Stimulated activated CD4-positive, alpha-beta T cell treated with anti-CD3 and anti-CD28 coated beads, Interleukin-1b, Interleukin-23, amount 100 ng/mL, for 48 hours (primary cell): ENCODE data around the gene SSBP2.

ENCODE experiments used
- DNase-seq: peaks from one replicate; pipeline ENCODE4 v3.0.0-alpha.2; 2020

SSBP2 gene

DNA sequence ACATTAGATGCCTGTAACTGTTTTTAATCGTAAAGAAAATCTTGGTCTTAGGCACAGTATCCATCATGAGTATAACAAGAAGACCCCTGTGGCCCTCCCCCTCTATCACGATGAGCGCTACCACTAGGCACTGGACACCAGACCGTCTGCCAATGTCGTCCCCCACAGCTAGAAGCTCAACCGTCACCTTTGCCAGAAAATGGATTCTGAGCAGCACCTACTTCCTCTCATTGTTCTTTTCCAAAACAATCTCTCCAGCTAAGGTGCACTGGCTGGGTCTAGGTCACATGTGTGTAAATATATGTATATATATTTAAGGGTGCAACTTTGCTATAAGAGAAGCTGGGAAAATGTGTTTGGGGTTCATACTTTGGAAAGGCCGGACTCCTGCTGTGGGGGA is 15.7 kb upstream of the SSBP2 start:
- DNase-seq, result no peak

GRCh38 chr5:81763294-81763928 is 12.5 kb upstream of the SSBP2 start:
- no peak for DNase-seq

- DNase-seq, result no peak
Measured at GRCh38 chr5:81762853-81763252, 12.0 kb upstream of the SSBP2 start.

DNA sequence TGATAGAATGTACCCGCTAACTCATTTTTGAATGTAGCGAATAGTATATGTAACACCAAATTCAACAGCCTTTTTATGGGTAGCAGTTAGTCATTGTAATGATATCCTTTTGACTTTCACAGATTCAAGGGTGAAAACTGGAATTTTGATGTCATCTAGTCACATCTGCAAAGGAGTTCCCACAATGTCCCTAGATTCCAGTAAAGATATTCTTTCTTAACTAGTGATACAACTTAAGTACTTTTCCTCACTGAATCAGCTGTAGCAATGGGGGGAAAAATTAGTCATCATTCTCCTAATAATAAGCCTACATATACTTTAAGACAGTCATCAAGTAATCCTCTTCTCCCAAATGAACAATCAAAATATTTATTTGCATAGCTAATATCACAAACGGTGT is 11.5 kb upstream of the SSBP2 start:
- no peak for DNase-seq

GRCh38 chr5:81761970-81762369 is 11.1 kb upstream of the SSBP2 start:
- no peak for DNase-seq

GRCh38 chr5:81761270-81761669 is 10.4 kb upstream of the SSBP2 start:
- DNase-seq, result no peak

DNA sequence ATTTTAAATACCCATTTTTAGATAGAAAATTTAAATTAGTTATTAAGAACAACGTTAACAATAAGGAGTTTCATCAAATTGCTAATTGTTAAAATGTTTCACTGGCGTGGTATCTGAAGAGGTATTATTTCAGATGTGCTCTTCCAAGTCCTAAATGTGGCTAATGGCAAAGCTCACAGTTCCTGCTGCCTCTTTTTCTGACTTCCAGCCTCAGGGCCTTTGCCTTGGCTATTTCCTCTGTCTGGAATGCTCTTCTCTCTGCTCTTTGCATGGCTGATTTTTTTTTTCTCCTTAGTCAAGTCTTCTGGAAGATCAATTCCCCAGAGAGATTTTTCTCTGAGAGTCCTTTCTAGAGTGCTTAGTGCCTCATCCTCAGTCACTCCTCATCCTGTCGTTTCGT is 9.6 kb upstream of the SSBP2 start:
- DNase-seq, result no peak

GRCh38 chr5:81759632-81760005 is 8.7 kb upstream of the SSBP2 start:
- DNase-seq, result no peak

DNA sequence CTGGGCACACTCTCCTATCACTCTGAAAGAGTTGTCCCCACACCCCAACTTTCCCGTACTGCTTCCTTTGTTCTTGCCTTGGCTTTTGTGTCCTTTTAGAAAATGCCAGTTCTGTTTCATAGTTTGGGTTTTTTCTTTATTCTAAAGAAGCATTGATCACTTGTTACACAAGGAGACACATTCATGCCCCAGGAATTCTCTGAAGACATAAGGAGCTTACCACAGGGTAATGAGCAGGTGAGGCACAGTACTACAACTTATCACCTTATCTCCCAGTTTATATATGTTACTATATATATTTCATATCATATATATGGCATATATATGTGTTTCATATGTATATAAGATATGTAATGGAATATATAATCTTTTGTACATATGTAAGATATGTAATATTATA is 6.5 kb upstream of the SSBP2 start:
- no peak for DNase-seq

GRCh38 chr5:81756016-81756415 is 5.1 kb upstream of the SSBP2 start:
- DNase-seq, result no peak

- no peak for DNase-seq
Measured at GRCh38 chr5:81755320-81755719, 4.4 kb upstream of the SSBP2 start.

DNA sequence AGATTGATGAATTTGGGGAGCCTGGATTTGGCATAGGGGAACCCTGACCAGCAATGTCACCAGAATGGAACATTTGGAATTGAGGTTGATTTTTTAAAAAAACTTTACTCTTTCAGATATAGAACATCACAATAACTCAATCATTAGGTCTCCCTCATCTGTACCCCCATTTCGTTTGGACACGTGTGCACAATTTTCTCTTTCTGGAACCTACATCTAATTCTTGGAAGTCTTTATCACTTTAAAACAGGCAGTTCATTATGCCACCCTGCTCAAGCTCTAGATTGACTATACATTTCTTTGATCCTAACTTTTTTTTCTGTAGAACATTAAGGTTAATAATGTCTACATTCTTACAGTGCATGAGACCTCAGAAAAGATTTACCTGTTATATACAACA is 3.7 kb upstream of the SSBP2 start:
- no peak for DNase-seq

GRCh38 chr5:81753429-81753828 is 2.5 kb upstream of the SSBP2 start:
- no peak for DNase-seq

DNA sequence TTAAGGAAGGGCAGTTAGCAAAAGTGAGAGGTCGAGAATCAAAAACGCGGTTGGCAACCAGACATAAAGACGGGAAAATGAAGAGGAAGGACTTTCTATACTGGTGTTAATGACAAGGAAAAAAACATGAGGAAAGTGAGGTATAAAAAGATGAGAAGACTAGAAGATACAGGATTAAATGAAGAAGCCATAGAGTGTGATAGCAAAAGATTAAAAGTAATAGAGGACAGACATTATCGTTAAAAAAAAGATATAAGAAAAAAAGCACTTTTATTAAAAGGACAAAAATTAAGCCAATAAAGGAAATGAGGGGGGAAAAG is 1.7 kb upstream of the SSBP2 start:
- no peak for DNase-seq

DNA sequence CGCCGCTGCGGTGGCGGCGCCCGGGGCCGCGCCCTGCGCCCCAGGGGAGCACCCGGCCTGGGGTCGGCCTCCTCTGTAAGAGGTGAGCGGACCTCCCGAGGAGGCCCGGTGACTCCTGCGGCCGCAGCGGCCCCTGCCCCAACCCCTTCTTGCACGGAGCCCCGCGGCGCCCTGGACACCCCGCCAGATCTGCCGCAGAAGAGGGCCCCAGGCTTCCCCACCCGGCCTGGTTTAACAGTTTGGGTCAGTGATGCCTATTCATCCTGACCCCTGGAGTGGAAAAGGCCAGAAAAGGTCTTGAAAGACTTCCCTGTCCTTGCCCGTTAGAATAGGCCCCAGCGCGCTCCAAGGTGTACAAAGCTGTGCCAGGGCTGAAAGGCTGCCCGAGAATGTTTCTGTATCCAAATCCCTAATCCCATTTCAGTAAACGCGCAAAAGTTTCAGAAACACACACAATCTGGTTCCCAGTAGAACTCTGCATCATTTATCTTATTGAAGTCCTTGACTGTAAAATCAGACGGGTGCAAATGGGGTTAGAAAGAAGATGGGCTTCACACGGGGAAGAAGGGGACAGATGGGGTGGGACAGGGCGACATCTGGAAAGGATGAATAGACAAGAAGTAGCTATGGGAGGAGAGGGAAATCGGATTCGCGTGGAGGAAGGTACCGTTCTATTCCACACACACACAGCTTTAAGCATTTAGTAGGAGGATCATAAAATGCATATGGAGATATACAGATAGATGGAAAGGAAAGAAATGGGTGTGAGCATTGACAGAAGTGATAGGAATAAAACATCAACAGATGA is 1.1 kb upstream of the SSBP2 start:
- DNase-seq, result no peak

GRCh38 chr5:81750308-81751008 is 439 bp downstream of the SSBP2 start:
- no peak for DNase-seq

DNA sequence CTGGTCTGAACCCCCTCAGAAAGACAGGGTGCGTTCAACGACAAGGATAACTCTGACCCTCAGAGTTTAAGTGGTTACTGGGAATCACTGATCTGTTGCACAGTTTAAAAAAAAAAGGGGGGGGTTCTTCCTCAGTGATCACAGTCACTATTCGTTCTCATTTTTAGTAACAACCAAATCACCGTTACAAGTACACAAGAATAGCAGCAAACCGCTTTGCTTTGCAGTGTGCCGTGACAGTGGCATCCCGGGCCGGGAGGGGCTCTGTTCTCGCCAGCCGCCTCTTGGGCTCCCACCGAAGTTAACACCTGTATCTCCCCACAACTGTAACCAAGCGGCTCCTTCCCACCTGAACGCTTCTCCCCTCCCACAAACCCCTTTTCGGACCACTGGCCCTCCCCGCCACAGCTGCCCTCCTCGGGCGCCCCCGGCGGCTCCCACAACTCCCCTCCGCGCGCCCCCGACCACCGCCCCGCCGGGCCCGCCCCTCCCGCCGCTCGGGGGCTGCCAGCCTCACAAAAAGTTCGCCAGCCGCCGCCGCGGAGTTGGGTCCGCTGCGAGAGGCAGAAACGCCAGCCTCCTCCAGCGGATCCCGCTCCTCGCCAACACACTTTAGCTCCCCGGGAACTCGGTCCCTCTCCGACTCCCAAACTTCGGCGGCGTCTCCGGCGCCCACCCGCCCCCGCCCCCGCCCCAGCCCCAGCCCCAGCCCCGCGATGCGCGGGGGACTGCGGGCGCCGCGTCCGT is 1.2 kb downstream of the SSBP2 start:
- DNase-seq, result peak; percentile 55

DNA sequence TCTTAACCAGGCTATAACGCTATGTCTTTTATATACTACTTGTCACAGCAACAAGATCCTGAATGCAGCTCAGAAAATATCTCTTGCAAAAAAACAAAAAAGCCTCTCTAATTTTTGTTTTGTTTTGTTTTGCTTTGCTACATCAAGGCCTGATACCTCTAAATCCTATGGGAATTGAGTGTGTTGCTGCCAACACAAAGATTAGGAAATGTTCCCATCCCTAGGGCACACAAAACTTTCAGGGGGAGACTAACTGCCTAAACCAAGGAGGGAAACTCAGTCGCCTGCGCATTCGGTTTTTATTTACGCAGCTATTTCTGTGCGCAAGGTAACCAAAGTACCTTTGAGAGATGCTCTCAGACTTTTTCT is 1.7 kb downstream of the SSBP2 start:
- DNase-seq, result no peak

GRCh38 chr5:81748556-81748955 is 2.3 kb downstream of the SSBP2 start:
- DNase-seq, result no peak

- no peak for DNase-seq
Measured at GRCh38 chr5:81747030-81747429, 3.9 kb downstream of the SSBP2 start.

GRCh38 chr5:81740758-81741157 is 10.1 kb downstream of the SSBP2 start:
- no peak for DNase-seq

GRCh38 chr5:81739291-81739690 is 11.6 kb downstream of the SSBP2 start:
- DNase-seq, result no peak

- DNase-seq, result no peak
Measured at GRCh38 chr5:81729276-81729675, 21.6 kb downstream of the SSBP2 start.

- DNase-seq, result no peak
Measured at GRCh38 chr5:81728301-81728700, 22.6 kb downstream of the SSBP2 start.
